ELF-1 (cell line): ENCODE measurements around the gene NTM.

ENCODE experiments used
- DNase-seq: peaks from one replicate; pipeline ENCODE4 v3.0.0-alpha.2; 2016; ENCODE audit warnings: low read depth, low spot score

NTM gene

DNA sequence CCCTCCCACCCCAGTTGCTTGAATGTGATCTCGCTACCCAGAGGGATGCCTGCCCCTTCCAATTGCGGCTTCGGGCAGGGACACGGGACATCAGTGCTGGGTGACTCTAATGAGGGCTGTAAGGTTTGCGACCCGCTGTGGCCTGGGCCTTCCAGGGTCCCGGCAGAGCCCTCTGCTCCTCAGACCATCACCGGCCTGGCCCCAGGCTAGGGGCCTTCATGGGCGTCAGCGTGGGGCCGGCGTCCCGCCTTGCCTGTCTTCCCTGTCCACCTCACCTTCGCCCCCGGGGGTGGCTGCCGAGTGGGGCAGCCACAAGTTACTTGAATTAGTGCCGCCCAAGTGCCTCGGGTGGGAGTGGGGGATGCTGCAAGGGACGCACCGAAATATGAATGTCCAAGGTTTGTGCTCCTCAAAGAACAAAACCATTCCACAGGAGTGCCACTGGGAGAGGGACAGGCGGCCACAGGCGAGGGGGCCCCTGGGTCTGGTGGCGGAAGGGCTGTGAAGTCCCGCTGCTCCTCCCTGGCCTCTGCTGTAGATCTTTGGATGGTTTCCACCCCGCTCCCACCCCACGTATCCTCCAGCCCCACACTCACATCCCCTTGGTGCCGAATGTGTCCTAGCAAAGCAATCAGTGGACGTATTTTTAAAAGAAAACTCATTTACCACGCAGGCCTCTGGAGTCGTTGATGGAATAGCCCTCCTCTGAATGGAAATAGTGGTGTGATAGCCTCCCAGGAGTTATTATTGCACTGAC is 317.1 kb downstream of the NTM start:
- DNase-seq = no peak

DNA sequence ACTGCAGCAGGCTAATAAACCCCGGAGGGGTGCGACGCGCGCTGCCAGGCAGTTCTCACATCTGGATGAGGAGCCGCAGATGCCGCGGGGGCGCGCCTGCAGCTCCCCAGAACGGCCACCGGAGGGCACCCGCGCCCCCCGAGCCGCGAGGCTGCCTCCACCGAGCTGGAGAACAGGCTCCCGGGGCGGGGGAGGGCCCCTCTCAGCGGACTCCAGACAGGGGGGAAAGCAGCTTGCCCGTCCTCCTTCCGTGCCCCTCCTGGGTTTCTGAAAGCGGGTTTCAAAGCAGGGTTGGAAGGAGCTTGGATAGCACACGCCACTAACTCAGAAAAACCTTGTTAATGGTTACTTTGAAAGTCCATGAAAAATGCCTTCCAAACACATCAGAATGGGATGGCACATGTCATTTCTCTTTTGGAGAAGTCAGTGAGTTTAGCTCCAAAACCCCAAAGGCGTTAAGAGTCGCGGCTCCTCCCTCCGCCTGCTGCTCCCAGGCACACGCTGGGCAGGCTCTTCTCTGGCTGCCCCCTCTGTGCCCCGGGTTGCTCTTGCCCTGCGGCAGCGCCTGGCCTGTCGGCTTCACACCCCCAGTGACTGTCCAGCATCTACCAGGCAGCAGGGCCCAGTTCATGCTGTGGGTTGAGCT is 317.8 kb downstream of the NTM start:
- DNase-seq = peak; percentile 92

DNA sequence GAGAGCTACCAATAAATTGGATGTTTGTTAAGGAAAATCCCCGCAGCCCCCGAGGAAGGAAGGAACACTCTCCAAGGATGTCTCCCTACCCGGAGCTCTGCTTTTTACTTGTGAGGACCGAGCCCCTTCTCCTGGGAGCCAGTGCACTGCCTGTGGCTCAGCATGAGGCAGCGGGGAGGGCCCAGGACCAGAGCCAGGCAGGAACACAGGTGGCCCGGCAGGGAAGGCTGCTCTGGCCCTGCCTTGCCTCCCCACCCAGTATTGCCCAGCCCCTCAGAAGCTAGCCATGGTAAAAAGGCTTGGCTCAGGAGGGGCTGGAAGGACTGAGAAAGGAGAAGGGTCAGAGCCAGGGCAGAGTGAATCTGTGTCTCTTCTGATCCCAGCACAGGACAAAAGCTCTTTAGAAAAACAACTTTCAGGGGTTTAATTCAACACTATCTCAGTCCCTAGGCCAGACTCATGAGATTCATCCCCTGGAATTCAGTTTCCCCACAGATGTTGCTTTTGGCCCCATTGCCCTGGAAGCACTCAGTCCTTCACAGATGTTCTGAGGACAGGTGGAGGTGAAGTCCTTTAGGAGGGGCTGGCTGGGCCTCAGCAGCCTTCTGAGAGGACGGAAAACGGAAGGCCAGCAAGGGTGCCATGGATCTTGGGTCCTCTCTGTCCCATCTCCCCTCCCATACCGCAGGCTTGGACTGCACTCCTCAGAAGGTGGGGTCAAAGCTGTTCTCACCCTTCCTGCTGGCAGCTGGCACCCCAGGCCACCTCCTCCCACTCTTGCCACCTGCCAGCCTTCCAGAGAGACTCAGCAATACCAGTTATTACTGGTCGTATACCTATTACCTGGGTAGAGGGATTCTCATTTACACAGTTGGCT is 318.9 kb downstream of the NTM start:
- no peak for DNase-seq

DNA sequence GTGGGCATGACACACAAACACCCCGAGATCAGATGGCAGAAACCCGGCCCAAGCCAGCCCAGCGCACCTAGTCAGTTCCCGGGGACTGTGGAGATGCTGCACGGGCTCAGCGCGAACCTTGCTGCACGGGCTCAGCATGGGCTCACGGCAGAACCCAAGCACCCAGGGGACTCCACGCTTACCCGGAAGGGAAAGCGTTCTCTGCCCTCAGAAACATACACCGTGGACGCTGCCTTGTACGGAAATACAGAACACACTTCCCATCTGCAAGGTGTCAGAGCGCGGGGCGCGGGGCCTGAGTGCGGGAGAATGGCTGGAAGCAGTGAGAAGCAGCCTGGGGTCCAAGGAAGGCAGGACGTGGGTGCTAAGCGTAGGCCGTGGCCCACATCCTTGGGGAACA is 319.9 kb downstream of the NTM start:
- no peak for DNase-seq

DNA sequence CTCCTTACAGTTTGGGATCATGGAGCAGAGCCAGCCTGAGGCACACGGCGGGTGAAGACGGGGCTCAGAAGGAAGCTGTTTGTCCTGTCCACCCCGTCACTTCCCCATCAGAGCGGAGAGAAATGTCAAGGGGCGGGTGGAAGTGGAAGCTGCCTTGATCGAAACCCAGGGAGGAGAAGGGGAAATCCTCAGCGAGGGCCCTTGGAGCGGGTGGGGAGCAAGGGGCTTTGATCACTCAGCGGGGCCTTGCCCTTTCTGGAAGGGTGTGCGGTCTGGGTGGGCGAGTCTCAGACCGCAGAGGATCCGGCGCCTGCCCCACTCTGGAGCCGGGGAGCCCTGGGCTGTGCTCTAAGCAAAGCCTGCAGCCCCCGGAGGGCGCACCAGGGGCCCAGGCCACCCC is 320.4 kb downstream of the NTM start:
- no peak for DNase-seq

DNA sequence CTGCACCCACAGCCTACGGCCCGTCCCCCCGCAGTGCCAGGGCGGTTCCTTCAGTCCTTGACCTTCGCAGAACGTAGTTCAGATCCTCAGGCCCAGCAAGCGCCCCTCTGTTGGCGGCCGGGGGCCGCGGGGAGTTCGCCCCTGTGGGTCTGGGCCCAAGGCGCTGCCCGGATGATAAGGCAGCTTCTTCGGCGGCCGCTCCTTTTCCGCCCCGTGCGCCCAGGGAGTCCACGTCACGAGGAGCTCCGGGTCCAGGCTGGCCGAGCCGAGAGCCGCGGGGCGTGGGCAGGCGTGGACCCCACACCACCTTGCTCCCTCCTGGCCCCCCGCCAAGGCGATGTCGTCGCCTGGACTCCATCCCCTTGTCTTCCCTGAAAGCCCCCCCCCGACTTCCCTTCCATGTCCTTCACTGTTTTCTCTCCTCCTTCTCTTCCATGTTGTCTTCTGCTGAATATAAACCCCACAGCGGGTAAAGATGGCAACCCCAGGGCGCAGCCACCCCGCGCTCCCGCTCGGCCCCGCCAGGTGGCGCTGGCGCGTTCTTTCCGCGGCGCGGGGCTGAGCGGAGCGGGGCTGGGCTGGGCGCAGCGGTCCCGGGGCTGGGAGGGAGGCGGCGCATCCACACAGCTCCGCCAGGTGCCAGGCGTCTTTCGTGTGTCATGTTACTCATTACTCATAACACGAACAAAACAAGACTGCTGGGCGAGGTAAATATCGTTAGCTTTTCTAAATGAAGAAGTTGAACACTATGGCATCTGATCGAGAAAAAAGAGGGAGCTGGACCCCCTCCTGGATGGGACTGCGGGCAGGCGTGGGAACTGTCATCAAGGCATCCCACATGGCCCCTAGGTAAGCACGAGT is 321.0 kb downstream of the NTM start:
- peak; percentile 77 for DNase-seq

DNA sequence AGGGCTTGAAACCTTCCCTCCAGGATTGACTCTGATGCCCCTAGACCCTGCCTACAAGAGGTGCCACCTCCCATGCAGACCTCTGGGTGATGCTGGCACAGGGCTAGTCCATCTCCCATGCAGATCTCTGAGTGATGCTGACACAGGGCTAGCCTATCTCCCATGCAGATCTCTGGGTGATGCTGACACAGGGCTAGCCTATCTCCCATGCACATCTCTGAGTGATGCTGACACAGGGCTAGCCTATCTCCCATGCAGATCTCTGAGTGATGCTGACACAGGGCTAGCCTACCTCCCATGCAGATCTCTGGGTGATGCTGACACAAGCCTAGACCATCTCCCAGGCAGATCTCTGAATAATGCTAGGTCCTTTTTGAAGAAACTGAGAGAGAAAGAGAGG is 321.7 kb downstream of the NTM start:
- DNase-seq = no peak

DNA sequence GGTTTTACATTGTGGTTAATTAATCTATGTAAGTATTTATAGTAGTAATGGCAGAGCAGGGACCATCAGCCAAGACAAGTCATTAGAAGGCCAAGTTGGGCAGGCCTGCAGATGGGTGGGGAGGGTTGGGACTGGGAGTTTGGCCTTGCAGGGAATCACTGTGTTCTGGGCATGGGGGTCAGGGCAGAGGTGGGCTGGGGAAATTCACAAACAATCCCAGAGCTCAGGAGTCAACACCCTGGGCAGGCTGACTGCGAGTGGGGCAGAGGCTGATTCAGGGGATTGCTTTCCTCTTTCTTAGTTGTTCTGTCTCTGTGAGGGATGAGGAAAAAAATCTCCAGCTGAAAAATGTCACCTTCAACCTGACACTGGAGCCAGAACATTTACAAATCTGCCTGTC is 322.5 kb downstream of the NTM start:
- no peak for DNase-seq

DNA sequence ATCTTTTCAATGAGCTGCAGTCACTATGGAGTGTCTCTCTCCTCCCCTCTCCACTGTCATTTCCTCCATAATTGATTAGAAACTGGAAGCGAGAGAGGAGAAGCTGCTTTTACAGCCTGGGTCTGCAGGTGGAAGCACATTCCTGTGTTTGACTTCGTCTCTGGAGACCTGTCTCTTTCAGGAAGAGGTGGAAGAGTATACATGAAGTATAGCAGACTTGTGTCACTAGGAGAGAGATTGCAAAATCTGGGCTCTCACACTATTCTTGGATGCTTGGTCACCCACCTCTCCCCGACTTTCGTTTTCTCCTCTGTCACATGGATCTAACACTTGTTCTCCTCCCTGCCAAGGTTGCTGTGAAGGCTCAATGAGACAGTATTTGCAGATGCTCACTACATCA is 323.3 kb downstream of the NTM start:
- no peak for DNase-seq

DNA sequence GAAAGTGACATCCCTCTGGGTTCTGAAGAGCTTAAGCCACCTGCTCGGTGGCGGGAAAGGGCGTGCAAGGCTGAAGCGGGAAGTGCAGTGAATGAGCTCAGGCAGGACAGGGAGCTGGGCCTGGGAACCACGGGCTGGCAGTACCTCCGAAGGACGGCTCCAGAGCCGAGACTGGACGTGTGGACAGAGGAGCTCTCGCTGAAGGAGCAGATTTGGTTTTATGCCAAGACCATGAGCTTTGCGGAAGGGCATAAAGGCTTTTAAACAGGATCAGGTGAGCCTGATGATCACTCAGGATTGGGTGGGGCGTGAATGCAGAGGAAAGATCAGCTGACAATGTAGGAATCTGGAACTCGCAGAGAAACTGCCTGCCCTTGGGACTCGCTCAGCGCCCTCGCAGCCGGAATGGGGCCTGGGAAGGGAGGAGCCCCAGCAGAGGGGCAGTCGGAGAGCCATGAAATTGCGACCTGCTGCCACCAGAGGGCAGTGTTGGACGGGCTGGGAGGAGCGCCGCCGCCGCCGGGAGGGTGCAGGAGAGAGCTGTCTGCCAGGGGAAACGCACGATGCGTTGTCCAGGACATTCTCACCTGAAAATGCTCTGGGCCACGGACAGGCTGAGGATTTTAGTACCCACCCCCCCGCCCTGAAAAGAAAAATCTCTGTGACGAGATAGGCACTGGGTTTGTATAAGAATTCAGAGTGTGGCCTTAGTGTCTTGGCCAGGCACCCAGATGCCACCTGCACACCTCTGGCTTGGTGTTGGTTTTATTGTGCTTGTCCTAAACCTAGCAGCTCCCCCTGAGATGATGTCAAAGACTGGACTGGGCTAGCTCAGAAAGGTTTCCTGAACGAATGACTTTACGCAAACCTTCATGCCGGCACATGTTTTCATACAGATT is 324.4 kb downstream of the NTM start:
- DNase-seq = peak; percentile 96

DNA sequence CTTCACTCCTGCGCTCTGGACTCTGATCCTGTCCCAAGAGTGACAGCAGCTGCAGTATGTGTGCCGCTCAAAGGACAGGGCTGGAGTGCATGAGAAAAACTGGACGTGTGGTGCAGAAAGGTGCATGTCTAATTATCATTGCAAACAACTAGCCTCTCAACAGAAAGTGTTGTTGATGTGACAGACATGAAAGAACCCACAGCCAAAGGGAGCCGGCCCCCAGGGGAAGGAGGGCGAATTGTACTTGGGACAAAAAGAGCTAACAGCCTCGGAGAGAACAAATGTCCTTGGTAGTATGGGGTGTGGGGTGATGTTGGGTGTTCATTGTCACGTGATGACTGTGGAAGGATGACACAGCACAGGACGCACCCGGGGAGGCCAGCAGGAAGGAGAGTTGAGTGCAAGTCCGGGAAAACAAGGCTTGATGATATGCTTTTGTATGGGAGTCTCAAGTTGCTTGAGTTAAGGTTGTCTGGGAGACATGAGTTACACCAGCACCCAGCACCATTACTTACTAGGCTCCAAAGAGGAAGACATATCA is 325.5 kb downstream of the NTM start:
- no peak for DNase-seq

DNA sequence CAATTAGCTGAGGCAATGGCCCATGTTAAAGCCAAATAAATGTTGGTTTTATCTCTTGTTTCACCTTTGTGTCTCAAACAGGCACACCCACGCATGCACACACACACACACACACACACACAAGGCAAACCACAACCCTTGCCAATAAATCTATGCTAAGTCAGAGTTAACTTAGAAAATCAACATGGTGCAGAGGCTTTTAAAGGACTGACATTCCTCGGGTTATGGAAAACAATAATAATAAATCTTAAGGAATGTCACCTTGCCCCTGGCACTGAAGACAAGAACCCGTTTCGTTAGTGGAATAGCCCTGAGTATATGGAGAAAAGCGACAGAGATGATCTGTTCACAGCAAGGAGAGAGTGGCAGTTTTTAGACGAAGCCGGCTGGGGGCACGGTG is 326.3 kb downstream of the NTM start:
- DNase-seq = no peak

DNA sequence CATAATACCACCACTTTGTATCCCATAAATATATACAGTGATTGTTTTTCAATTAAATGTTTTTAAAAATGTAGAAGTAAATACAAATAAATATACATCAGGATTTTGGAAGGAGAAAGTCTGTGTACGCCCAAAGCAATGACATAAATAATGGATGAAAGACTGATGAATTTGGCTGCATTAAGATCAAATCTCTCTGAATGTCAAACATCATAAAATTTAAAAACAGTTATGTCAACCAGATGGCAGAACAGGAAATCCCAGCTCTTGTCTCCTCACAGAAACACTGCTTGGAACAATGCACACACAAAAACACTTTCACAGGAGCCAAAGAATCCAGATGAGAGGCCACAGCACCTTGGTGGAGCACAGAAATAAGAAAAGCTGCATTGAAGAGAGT is 332.9 kb downstream of the NTM start:
- DNase-seq = no peak

DNA sequence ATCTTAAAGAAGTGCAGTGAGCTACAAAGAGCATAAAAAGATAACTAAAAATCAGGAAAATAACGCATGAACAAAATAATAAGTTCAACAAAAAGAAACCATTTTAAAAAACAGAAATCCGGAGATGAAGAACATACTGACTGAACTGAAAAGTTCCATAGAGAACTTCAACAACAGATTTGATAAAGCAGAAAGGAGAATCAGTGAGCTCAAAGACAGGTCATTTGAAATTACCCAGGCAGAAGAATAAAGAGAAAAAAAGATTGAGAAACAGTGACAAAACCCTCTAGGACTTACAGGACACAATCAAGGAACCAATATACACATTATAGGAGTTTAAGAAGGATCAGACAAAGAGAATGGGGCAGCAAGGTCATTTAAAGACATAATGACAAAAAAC is 334.3 kb downstream of the NTM start:
- DNase-seq = no peak

DNA sequence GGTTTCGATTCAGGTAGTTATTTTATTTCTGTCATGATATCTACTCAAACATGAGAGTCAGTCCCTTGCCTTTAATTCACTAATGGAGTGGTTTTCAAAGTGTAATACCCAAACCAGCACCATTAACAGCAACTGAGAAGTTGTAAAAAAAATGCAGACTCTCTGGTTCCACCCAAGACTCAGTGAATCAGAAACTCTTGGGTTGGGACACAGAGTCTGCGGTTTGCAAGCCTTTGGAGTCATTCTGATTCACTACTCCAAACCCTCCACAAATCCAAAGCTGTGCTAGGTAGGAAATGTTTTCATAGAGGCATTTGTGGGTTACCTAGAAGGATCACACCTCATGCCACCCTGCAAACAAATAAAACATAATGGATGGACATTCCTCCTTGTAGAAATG is 340.1 kb downstream of the NTM start:
- DNase-seq = no peak

DNA sequence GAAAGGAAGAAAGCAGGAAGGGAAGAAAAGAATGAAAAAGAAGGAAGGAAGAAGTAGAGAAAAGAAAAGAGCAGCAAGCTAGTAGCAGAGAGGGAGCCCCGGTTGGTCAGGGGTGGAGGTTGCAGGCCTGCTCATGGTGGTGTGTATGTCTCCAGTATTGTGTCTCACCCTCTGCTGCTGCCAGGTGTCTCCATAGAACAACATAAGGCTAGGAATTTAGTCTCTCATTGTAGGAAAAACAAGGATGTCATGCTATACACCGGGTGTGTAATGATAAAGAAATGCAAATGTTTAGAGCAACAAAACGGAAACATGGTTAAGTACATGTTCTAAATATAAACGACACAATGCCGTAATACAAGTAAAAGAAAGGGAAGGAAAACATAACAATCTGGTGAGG is 342.5 kb downstream of the NTM start:
- no peak for DNase-seq

DNA sequence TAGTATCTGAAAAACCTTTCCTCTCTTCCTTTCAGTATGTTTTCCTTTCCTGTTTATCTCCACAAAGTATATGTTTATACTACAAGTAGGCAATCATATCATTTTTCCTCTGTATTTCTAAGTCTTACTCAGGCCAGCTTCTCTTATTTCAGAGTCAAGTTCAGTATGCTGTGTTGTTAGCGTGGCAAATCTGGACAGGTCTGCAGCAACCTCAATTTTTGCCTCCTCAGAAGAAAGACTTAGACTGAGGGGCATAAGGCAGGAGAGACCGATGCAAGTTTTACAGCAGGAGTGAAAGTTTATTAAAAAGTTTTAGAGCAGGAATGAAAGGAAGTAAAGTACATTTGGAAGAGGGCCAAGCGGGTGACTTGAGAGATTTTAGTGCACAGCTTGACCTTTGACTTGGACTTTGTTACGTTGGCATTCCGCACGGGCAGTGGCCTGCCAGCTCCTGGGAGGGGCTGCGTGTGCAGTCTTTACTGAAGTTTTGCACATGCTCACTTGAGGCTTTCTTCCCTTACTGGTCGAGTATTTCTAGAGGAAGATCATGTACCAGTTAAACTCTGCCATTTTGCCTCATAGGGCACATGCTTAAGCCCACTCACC is 343.2 kb downstream of the NTM start:
- DNase-seq = no peak

DNA sequence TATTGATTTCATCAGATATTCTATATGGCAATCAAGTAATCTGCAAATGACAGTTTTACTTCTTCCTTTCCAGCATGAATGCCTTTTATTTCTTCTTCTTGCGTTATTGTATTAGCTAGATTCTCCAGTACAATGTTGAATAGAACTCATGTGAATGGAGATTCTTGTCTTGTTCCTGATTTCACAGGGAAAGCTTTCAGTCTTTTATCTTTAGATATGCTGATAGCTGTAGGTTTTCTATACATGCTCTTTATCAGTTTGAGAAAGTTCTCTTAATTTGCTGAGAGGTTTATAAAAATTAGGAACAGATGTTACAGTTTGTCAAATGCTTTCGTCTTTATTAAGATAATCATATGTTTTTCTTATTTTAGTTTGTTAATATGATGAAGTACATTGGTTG is 347.2 kb downstream of the NTM start:
- no peak for DNase-seq

DNA sequence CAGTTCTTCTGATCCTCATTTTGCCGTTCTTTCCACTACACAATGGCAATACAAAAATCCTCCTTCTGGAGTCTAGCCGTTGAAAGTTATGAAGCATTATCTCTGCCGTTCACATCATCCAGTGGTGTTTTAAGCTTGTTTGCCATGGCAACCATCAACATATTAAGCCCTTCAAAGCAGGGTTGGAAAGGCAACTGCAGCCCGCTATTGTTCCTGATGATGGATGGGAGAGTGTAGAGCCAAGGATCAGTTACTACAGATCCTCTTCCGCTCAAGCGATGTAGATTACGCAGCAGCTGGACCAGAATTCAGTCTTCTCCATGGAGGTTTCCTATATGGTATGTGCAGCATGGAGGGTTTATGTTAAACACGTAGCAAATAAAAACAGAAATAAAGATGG is 352.7 kb downstream of the NTM start:
- no peak for DNase-seq

DNA sequence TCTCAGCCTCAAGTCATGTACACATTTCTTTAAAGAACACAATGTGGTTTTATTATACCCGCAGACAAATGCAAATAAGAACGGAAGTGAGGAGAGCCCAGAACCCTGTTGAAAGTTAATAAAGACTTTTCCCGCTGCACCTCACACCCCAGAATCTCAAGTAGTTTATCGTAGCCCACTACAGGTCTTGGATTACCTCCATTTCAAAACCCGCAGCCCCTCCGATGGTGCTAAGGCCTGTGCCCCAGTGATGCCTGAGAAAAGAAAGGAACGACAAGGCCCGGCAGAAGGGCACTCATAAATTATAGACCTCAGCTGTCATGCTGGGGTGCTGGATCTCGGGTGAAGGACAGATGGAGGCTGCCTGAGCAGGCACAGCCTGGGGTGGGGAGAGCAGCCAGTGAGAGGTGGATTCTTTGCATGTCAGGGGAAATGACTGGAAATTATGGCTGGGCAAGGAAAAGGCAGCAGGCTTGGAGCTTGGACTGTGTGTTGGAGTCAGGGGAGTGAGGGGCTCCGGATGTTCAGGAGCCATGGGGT is 354.1 kb downstream of the NTM start:
- no peak for DNase-seq
